Stimulated activated naive CD8-positive, alpha-beta T cell treated with anti-CD3 and anti-CD28 coated beads, Interleukin-15, Interleukin-2, amounts not matched to agents 100 U/mL and 50 U/mL, for 24 hours (primary cell): Measurements from ENCODE around the gene DDOST.
"Not testable (repeated sequence)": the region's sequence is repeated elsewhere in the genome, so short reads cannot be mapped to it uniquely, and the experiment has no call there.

ENCODE experiments used
- ATAC-seq: fragments of 150-1000 bp; cut with Tn5 transposase; one replicate; pipeline ENCODE4 v1.10.0; 2021
- DNase-seq: peaks from one replicate; pipeline ENCODE4 v3.0.0; 2021

Gene DDOST

DNA sequence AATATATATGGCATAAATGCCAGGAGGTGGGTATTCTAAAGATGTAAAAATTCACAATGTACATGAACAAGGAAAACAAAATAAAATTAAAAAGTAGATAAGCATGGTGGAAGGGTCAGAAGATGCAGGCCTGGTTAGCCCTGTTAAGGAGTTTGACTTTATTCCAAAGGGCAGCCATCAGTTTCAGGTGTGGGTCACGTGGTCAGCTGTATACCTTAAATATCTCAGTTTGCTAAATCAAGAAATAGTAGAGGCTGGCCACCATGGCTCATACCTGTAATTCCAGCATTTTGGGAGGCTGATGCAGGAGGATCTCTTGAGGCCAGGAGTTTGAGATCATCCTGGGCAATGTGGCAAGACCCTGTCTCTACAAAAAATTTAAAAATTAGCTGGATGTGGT, 36.5 kb downstream of the DDOST start:
- ATAC-seq (no peak), DNase-seq (no peak)

DNA sequence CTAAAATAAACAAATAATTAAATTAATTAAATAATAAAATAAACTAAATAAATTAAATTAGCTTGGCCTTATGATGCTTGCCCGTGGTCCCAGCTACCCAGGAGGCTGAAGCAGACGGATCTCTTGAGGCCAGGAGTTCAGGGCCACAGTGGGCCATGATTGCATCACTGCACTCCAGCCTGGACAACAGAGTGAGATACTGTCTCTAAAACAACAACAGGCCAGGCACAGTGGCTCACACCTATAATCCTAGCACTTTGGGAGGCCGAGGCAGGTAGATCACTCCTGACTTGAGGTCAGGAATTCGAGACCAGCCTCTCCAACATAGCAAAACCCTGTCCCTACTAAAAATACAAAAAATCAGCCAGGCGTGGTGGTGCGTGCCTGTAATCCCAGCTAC, 40.2 kb downstream of the DDOST start:
- no peak for ATAC-seq
- DNase-seq, result no peak

DNA sequence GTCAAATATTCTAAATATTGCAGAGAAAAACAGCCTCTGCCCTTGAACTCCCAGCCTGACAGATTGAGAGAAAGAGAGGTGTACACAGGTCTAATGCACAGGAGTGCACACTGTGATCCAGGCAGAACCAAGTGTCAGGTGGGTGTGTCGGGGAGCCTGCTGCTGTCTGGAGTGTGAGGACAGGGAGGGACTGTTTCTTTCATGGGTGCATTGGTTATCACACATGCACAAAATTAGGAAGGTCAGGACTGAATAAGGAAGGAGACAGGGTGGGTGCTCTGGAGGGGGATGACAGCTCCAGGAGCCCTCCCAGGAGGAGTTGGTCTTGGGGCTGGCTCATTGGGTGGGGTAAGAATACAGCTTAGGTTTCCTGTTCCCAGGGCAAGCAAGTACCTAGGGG, 41.2 kb downstream of the DDOST start:
- DNase-seq, result no peak
- ATAC-seq, result no peak

DNA sequence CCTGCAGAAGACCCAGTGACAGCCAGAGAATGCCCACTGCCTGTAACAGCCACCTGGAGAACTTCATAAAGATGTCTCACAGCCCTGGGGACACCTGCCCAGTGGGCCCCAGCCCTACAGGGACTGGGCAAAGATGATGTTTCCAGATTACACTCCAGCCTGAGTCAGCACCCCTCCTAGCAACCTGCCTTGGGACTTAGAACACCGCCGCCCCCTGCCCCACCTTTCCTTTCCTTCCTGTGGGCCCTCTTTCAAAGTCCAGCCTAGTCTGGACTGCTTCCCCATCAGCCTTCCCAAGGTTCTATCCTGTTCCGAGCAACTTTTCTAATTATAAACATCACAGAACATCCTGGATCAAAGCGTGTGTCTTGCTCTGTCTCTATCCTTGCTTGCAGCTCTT, 42.6 kb downstream of the DDOST start:
- DNase-seq (no peak), ATAC-seq (no peak)

DNA sequence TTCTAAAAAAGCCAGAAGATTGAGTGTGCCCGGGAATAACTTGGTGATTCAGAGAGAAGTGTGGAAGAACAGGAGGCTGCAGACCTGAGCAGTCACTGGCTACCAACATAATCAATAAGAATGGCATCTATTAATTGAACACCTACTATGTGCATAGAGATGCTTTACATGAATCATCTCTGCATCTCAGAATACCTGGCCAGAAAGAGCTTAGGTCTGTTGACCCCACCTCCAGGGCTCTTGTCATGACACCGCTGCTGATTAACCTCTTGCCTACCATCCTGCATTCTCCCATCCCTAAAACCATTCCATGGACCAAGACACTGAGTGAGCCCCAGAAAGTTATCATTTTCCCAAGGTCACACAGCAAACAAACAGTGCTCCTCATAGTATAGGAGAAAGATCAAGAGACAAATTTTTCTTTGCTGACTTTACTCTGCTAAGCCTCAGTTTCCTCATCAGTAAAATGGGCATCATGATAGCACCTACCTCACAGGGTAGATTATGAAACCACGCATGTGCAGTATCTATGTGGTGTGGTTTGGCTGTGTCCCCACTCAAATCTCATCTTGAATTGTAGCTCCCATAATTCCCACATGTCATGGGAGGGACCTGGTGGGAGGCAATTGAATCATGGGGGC, 44.2 kb downstream of the DDOST start:
- DNase-seq, result no peak
- ATAC-seq, result no peak

DNA sequence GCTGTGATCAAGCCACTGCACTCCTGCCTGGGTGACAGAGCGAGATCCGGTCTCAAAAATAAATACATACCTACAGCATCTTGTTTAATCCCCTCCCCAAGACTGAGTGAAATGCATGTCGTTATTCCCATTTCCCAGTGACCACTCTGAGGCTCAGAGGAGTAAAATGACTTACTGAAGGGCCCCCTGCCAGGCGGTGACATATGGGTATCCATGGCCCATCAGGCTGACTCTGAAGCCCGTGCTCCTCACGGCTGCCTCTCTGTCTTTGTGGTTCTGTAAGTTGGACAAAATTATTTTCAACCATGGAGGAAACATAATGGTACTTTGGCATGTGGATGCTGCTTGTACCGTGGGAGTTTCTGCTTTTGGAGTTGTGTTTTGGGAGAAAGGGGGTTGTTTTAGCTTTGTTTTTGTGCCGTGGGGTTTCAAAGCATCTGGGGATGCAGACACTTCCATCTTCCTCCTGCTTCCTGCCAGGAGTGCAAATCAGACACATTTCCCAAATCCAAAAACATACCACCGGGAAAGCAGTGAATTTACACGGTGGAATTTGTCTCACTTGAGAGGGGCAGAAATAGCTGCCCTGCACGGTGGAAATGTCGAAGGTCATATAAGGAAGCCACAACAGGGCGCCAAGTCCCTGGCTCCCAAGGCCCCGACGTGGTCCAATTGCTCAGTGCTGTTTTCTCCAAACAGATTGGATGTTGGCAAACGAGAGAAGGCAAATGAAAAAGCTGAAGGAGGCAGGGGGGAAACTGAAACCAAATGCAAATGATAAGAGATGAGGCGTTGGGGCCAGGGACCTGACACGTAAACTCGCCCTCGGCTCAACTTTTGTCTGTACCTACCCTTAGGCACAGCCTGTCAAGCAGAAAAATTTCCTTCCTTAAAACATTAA, 45.0 kb downstream of the DDOST start:
- ATAC-seq (no peak), DNase-seq (no peak)

DNA sequence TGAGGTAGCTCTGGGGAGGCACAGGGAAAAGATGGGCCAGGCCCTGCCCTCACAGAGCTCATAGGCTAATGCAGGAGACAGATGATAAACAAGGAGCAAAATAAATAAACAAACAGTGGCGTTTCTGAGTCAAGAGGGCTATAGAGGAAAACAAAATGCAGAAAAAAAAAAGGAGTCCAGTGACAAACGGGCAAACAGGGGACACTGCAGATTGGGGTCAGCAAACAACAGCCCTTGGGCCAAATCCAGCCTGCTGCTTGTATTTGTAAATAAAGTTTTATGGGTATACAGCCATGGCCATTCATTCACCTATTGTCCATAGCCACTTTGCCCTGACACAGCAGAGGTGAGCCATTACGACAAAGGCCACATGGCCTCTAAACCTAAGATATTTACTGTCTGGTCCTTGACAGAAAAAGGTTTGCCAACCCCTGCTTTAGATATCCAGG, 47.0 kb downstream of the DDOST start:
- no peak for ATAC-seq
- no peak for DNase-seq

DNA sequence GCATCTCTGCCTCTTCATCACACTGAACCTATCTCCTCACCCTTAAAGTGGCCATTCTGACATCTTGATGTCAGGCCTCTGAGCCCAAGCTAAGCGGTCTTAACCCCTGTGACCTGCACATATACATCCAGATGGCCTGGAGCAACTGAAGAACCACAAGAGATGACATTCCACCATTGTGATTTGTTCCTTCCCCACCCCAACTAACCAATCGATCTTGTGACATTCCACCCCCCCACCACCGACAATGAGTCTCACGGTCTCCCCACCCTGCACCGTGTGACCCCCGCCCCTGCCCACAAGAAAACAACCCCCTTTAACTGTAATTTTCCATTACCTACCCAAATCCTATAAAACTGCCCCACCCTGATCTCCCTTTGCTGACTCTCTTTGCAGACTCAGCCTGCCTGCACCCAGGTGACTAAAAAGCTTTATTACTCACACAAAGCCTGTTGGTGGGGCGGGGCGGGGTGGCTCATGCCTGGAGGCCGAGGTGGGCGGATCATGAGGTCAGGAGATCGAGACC, 48.9 kb downstream of the DDOST start:
- ATAC-seq, result no peak
- DNase-seq, result no peak

DNA sequence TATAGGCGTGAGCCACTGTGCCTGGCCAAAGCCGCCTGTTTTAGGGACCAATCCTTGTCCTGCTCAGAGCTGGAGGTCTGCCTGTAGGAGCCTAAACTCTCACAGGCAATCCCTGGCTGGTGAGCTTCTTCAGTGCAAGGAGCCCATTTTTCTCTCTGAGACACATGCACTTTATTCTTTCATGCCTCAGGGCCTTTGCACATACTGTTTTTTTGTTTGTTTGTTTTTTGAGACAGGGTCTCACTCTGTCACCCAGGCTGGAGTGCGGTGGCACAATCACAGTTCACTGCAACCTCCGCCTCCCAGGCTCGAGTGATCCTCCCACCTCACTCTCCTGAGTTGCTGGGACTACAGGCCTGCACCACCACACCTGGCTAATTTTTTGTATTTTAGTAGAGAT, 49.5 kb downstream of the DDOST start:
- ATAC-seq (no peak), DNase-seq (no peak)

DNA sequence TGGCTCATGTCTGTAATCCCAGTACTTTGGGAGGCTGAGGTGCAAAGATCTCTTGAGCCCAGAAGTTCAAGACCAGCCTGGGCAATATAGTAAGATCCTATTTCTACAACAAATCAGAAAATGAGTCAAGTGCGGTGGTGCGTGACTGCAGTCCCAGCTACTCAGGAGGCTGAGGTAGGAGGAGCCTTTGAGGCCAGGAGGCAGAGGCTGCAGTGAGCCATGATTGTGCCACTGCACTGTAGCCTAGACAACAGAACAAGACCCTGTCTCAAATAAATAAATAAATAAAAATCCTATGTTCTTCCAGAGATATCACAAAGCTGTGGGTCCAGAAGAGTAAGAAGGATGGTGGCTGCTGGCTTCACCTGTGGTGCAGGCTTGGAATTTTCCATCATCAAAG, 50.2 kb downstream of the DDOST start:
- no peak for ATAC-seq
- no peak for DNase-seq

DNA sequence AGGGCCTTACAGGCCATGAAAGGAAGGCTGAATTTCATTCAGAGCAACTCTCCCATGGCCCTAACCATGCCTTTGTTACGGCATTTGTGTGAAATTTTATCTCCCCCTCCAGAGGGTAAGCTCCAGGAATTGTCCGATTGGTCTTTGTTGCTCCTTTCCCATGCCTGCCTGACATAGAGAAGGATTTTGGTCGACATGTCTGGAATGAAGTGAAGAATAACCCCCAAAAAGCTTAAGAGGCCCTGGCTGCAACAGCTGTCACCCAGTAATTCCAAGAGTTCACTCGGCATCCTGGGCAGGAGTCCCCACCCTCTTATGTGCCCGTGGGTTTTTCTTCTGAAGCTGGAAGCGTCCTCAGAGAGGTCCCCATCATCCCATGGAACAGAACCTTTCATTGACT, 51.6 kb downstream of the DDOST start:
- ATAC-seq, result no peak
- no peak for DNase-seq

DNA sequence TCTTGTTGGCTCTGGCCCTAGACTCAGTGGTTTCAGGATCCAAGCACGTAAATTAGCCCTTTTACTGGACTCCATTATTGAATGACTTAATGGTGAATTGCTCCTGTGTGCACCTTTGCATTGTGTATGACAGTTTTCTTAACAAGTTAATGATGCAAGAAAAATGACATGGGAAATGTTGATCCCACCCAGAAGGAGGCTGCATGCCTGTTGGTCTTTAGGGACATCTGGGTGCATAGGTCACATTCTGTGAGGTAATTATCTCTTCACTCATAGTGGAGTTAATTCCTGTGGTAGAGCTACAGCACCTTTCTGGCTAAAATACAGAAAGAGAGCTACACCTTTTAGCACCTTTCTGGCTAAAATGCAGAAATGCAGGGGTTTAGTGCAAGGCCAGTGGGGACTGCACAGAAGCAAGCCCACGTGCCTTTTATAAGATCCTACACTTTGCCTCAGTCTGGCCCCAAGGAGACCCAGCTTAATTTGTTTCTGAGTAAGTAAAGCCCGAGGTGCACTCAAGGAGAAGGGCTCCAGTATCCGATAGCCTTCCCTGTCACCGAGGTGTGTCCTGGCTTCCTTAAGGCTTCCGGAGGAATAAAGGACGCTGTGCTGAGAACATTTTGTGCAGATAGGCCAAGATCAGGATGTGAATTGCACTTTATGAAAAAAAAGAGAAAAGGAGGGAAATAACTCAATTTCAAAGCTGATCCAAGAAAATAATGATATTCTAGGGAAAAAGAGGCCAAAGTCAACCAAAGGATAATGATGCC, 54.2 kb downstream of the DDOST start:
- not testable (repeated sequence) for ATAC-seq

DNA sequence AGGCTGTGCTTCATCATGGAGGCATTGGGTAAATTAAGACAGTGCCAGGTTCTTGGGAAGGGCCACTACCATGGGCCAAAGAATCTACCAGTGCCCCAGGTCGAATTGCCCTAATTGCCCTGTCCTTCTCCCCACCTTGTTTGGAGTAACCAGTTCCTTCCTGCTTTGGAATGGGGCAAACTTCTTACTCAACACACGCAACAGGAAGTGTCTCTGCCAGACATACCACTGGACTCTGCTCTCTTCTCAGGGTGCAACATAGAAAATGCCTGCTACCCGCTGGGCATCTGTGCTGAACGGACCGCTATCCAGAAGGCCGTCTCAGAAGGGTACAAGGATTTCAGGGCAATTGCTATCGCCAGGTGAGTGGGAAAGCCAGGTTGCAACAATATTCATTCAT, 56.5 kb downstream of the DDOST start:
- DNase-seq (no peak), ATAC-seq (no peak)

More for the DNA sequence above, 54.2 kb downstream of the DDOST start:
- not testable (repeated sequence) for DNase-seq

DNA sequence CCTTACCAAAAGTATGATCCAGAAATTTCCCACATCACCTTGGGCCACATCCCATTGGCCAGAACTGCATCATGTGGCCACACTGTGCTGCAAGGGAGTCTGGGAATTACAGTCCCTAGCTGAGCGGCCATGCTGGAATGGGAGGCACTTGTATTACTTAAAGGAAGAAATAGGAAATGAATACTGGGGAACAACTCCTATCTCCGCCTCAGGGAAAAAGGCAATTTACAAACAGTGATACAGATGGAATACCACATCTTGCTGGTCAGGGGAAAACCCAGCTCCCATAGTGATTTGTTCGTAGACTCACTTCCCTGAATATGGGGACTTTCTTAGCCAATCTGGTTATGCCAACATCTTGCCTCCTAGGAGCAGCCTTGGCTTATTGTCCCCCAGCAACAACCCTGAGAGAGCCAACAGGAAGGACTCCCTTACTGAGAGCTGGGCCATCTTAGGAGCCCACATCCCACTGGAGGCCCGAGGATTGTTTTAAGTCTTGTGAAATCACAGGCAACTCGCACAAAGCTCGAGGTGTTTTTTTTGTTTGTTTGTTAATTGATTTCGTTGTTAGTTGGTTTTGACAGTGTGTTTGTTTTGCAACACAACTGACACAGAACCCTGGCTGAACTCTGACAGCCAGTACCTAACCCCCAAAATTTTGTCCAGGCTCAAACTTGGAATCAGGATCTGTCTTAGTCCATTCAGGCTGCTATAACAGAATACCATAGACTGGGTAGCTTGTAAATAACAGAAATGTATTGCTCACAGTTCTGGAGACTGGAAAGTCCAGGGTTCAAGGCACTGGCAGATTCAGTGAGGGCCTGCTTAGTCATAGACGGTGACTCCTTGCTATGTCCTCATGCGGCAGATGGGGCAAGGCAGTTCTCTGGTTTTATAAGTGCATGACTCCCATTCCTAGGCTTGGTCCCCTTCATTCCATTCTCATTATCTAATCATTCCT, 57.4 kb downstream of the DDOST start:
- ATAC-seq, result no peak
- no peak for DNase-seq

DNA sequence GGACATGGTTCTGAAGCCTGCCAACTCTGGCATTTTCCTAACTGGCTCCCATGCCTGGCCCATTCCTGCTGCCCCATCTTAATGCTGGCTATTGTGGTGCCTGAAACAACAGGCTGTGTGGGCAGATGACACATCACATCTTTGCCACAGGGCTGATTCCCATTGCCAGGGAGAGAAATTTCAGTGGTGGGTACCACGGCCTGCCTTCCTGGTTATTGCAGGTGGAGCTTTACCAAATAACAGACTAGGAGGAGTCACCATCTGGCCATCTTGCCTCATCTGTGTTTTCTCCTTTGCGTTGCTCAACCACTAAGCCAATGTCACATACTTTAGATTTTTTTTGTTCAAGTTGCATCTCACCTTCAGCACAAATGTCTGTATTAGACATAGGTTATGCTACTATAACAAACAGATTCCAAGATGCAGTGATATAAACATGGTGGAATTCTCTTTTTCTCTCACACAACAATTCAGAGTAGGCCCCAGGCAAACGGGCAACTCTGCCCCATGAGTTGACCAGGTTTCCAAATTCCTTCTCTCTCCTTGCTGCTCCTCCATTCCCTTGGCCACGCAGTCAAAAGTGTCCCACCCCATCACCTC, 58.2 kb downstream of the DDOST start:
- ATAC-seq, result no peak
- no peak for DNase-seq
